OCI-LY3 (cell line): Measurements from ENCODE around the gene CYP24A1.
A peak's percentile ranks its signal among the peaks of the same experiment; 100 is the strongest.

Experiments used
- H2AFZ ChIP-seq: fragments of 200-600, 300-600 bp; shearing (Covaris generic); 2 replicates; pipeline ENCODE4 v1.6.0; 2014; ENCODE audit warnings: antibody characterized with exemption, low read depth, low read length
- H3K27ac ChIP-seq: fragments of 200-600, 300-600 bp; sonication (generic); 2 replicates; pipeline ENCODE4 v1.5.1; 2014; ENCODE audit warnings: mild to moderate bottlenecking, low read length, moderate library complexity, mixed read lengths
- H3K27me3 ChIP-seq: fragments of 200-600, 300-600 bp; sonication (generic); 2 replicates; pipeline ENCODE4 v1.6.1; 2014; ENCODE audit warnings: low read depth, low read length, mixed read lengths
- H3K36me3 ChIP-seq: fragments of 200-600, 300-600 bp; sonication (generic); replicated peaks from 2 replicates; pipeline ENCODE3; 2014; ENCODE audit warnings: low read depth, low read length, mixed read lengths
- H3K4me1 ChIP-seq: fragments of 300-600, 200-600 bp; sonication (generic); 2 replicates; pipeline ENCODE4 v1.6.1; 2014; ENCODE audit warnings: low read length, mixed read lengths
- H3K4me2 ChIP-seq: fragments of 200-600, 300-600 bp; sonication (generic); 2 replicates; pipeline ENCODE4 v1.6.1; 2014; ENCODE audit warnings: low read length, mixed read lengths
- H3K4me3 ChIP-seq: fragments of 300-600, 200-600 bp; sonication (generic); 2 replicates; pipeline ENCODE4 v1.5.1; 2014; ENCODE audit warnings: antibody characterized with exemption, mild to moderate bottlenecking, low read length, moderate library complexity
- H3K79me2 ChIP-seq: fragments of 300-600, 200-600 bp; shearing (Covaris generic); 2 replicates; pipeline ENCODE4 v1.6.1; 2014; ENCODE audit warnings: mild to moderate bottlenecking, low read length, mixed read lengths
- H3K9ac ChIP-seq: fragments of 300-600, 200-600 bp; shearing (Covaris generic); 2 replicates; pipeline ENCODE4 v1.6.0; 2014; ENCODE audit warnings: mild to moderate bottlenecking, low read length, moderate library complexity
- H3K9me3 ChIP-seq: fragments of 200-600, 300-600 bp; shearing (Covaris generic); 2 replicates; pipeline ENCODE4 v1.6.1; 2014; ENCODE audit warnings: low read length, mixed read lengths; ENCODE audit not compliant: insufficient read depth
- H4K20me1 ChIP-seq: fragments of 200-600, 300-600 bp; sonication (generic); 2 replicates; pipeline ENCODE4 v1.6.1; 2016; ENCODE audit warnings: low read length, mixed read lengths; ENCODE audit not compliant: insufficient read depth
- CTCF ChIP-seq: fragments of 200-600, 300-600 bp; sonication (generic); IDR thresholded peaks from 2 replicates; pipeline ENCODE4 v1.5.1; 2014; ENCODE audit warnings: antibody characterized with exemption, low read length, low read depth
- EZH2phosphoT487 ChIP-seq: fragments of 200-600 bp; shearing (Covaris generic); IDR thresholded peaks from 2 replicates; pipeline ENCODE4 v1.6.1; 2018; ENCODE audit warnings: antibody characterized with exemption, mixed run types, low read depth

Gene CYP24A1

GRCh38 chr20:54203281-54203680 is 29.5 kb upstream of the CYP24A1 start:
- no peak overlapping the region for H3K4me2 ChIP-seq
- peaks cover 27% of the 10 kb centered on the region for H3K27me3 ChIP-seq
- peaks cover 5% of the 10 kb centered on the region for H3K79me2 ChIP-seq
- no peaks in the 10 kb centered on the region for H3K9me3 ChIP-seq
- peaks cover 32% of the 10 kb centered on the region for H3K4me1 ChIP-seq
- no peak overlapping the region for H3K9ac ChIP-seq
- TF ChIP-seq EZH2phosphoT487 (no peak), CTCF (no peak)
- no peaks in the 10 kb centered on the region for H4K20me1 ChIP-seq
- H3K4me3 ChIP-seq, result no peak overlapping the region
- H3K27ac ChIP-seq, result no peak overlapping the region
- H3K36me3 ChIP-seq, result no peaks in the 10 kb centered on the region
- no peak overlapping the region for H2AFZ ChIP-seq

GRCh38 chr20:54201268-54201846 is 27.6 kb upstream of the CYP24A1 start:
- H3K4me1 ChIP-seq, result peaks cover 31% of the 10 kb centered on the region
- no peak overlapping the region for H3K4me2 ChIP-seq
- no peaks in the 10 kb centered on the region for H3K79me2 ChIP-seq
- peaks cover 27% of the 10 kb centered on the region for H3K27me3 ChIP-seq
- H3K9me3 ChIP-seq, result no peaks in the 10 kb centered on the region
- H4K20me1 ChIP-seq, result no peaks in the 10 kb centered on the region
- H2AFZ ChIP-seq, result no peak overlapping the region
- no peak for TF ChIP-seq EZH2phosphoT487
- TF ChIP-seq CTCF, result no peak
- no peaks in the 10 kb centered on the region for H3K36me3 ChIP-seq
- no peak overlapping the region for H3K27ac ChIP-seq
- no peak overlapping the region for H3K9ac ChIP-seq
- no peak overlapping the region for H3K4me3 ChIP-seq

GRCh38 chr20:54200487-54201267 is 26.9 kb upstream of the CYP24A1 start:
- Histone ChIP-seq H3K4me1 (peaks cover 31% of the 10 kb centered on the region), H3K27me3 (peaks cover 27% of the 10 kb centered on the region), H3K79me2 (no peaks in the 10 kb centered on the region), H3K4me2 (no peak overlapping the region), H2AFZ (no peak overlapping the region), H3K36me3 (no peaks in the 10 kb centered on the region), H3K9ac (no peak overlapping the region), H3K4me3 (no peak overlapping the region), H3K9me3 (no peaks in the 10 kb centered on the region), H3K27ac (no peak overlapping the region), H4K20me1 (no peaks in the 10 kb centered on the region)
- TF ChIP-seq EZH2phosphoT487 (no peak), CTCF (no peak)

- Histone ChIP-seq H3K4me1 (peaks cover 31% of the 10 kb centered on the region), H2AFZ (no peak overlapping the region), H3K27me3 (peaks cover 24% of the 10 kb centered on the region), H3K9me3 (no peaks in the 10 kb centered on the region), H4K20me1 (no peaks in the 10 kb centered on the region), H3K79me2 (no peaks in the 10 kb centered on the region), H3K36me3 (no peaks in the 10 kb centered on the region), H3K9ac (no peak overlapping the region), H3K4me2 (peak overlapping the region; percentile 2; the same call in 1 of the 2 replicates), H3K27ac (no peak overlapping the region), H3K4me3 (no peak overlapping the region)
- TF ChIP-seq CTCF (peak; percentile 99), EZH2phosphoT487 (no peak)
These were observed 26.0 kb upstream of the CYP24A1 start for GRCh38 chr20:54199721-54200176.
